ENCODE results near the gene TRIM24.
"Not testable (repeated sequence)": the region's sequence is repeated elsewhere in the genome, so short reads cannot be mapped to it uniquely, and the experiment has no call there.

Gene TRIM24

GRCh38 chr7:138460176-138460648, at the start of gene TRIM24:
Gene TRIM24, plus strand, starts transcription at chr7:138460259. Its CDS starts 290 bp downstream, at chr7:138460549.
- Histone ChIP-seq H3K79me2 (ENCODE audit: low read length) (peaks cover 43% of the 10 kb centered on the region), H3F3A (ENCODE audit: insufficient read depth, low read length) (peaks cover 19% of the 10 kb centered on the region), H3K36me3 (replicated peaks; ENCODE audit: insufficient read depth, low read length) (no peaks in the 10 kb centered on the region; the same call in 1 of the 2 replicates), H3K4me3 (ENCODE audit: low read length) (peak within 1 kb of the TSS; percentile 97), H3K27ac (ENCODE audit: low read length) (peak within 1 kb of the TSS; percentile 88), H3K4me2 (ENCODE audit: low read depth, low read length) (peak within 1 kb of the TSS; percentile 86), H3K4me1 (ENCODE audit: low read length) (no peaks in the 10 kb centered on the region), H3K9me2 (replicated peaks; ENCODE audit: insufficient read depth, low read length) (no peaks in the 10 kb centered on the region), H2AFZ (ENCODE audit: low read length) (peak within 1 kb of the TSS; percentile 55), H4K20me1 (ENCODE audit: insufficient read depth, low read length) (0 out of 2 replicates have a peak, but pooled peaks cover 4% of the 10 kb centered on the region), H3K27me3 (replicated peaks; ENCODE audit: insufficient read depth, low read length) (no peaks in the 10 kb centered on the region), H3K9ac (ENCODE audit: low read length) (peak within 1 kb of the TSS; percentile 72), H3K9me3 (replicated peaks; ENCODE audit: insufficient read depth, low read length) (no peaks in the 10 kb centered on the region)
- DNase-seq: no peak
- no peak for TF ChIP-seq EZH2 (optimal IDR thresholded peaks at IDR 0.05; ENCODE audit: low read depth, low read length)
- no peak for TF ChIP-seq CTCF (IDR thresholded peaks at IDR 0.05; ENCODE audit: low read length)
- TF ChIP-seq EZH2phosphoT487 (IDR thresholded peaks at IDR 0.05; ENCODE audit: low read length): no peak

- H3K9ac ChIP-seq (ENCODE audit: low read length): not testable (repeated sequence)
Measured at GRCh38 chr7:138412077-138412476, 48.0 kb upstream of the TRIM24 start.

GRCh38 chr7:138412921-138413320, 47.1 kb upstream of the TRIM24 start:
- H3K4me1 ChIP-seq (ENCODE audit: low read length); H3K36me3 ChIP-seq (replicated peaks; ENCODE audit: insufficient read depth, low read length); H3K4me3 ChIP-seq (ENCODE audit: low read length); H3K27ac ChIP-seq (ENCODE audit: low read length); H4K20me1 ChIP-seq (ENCODE audit: insufficient read depth, low read length); H3K79me2 ChIP-seq (ENCODE audit: low read length); DNase-seq; H3K9ac ChIP-seq (ENCODE audit: low read length); H3K27me3 ChIP-seq (replicated peaks; ENCODE audit: insufficient read depth, low read length); H3F3A ChIP-seq (ENCODE audit: insufficient read depth, low read length); H3K4me2 ChIP-seq (ENCODE audit: low read depth, low read length); H2AFZ ChIP-seq (ENCODE audit: low read length); H3K9me3 ChIP-seq (replicated peaks; ENCODE audit: insufficient read depth, low read length); H3K9me2 ChIP-seq (replicated peaks; ENCODE audit: insufficient read depth, low read length): not testable (repeated sequence)

More at GRCh38 chr7:138412077-138412476, 48.0 kb upstream of the TRIM24 start:
- H3K4me3 ChIP-seq (ENCODE audit: low read length); H3F3A ChIP-seq (ENCODE audit: insufficient read depth, low read length); H3K4me2 ChIP-seq (ENCODE audit: low read depth, low read length); H3K79me2 ChIP-seq (ENCODE audit: low read length); H3K27ac ChIP-seq (ENCODE audit: low read length); H4K20me1 ChIP-seq (ENCODE audit: insufficient read depth, low read length); H2AFZ ChIP-seq (ENCODE audit: low read length); H3K4me1 ChIP-seq (ENCODE audit: low read length); H3K9me2 ChIP-seq (replicated peaks; ENCODE audit: insufficient read depth, low read length); DNase-seq; H3K36me3 ChIP-seq (replicated peaks; ENCODE audit: insufficient read depth, low read length); H3K27me3 ChIP-seq (replicated peaks; ENCODE audit: insufficient read depth, low read length); H3K9me3 ChIP-seq (replicated peaks; ENCODE audit: insufficient read depth, low read length): not testable (repeated sequence)

- no peaks in the 10 kb centered on the region for H3K27me3 ChIP-seq (replicated peaks; ENCODE audit: insufficient read depth, low read length)
- no peaks in the 10 kb centered on the region for H3K36me3 ChIP-seq (replicated peaks; ENCODE audit: insufficient read depth, low read length)
- H3K4me1 ChIP-seq (ENCODE audit: low read length): no peaks in the 10 kb centered on the region
- no peak overlapping the region for H2AFZ ChIP-seq (ENCODE audit: low read length)
- no peaks in the 10 kb centered on the region for H4K20me1 ChIP-seq (ENCODE audit: insufficient read depth, low read length)
- no peak for DNase-seq
- no peak overlapping the region for H3K27ac ChIP-seq (ENCODE audit: low read length)
- H3K79me2 ChIP-seq (ENCODE audit: low read length): no peaks in the 10 kb centered on the region
- no peak overlapping the region for H3K4me2 ChIP-seq (ENCODE audit: low read depth, low read length)
- H3F3A ChIP-seq (ENCODE audit: insufficient read depth, low read length): no peaks in the 10 kb centered on the region
- H3K9me2 ChIP-seq (replicated peaks; ENCODE audit: insufficient read depth, low read length): no peaks in the 10 kb centered on the region
- no peaks in the 10 kb centered on the region for H3K9me3 ChIP-seq (replicated peaks; ENCODE audit: insufficient read depth, low read length)
- H3K4me3 ChIP-seq (ENCODE audit: low read length): no peak overlapping the region
- no peak overlapping the region for H3K9ac ChIP-seq (ENCODE audit: low read length)
- TF ChIP-seq EZH2phosphoT487 (IDR thresholded peaks at IDR 0.05; ENCODE audit: low read length) (no peak), EZH2 (optimal IDR thresholded peaks at IDR 0.05; ENCODE audit: low read depth, low read length) (no peak), CTCF (IDR thresholded peaks at IDR 0.05; ENCODE audit: low read length) (no peak)
Measured at GRCh38 chr7:138417078-138417700, 42.9 kb upstream of the TRIM24 start.

Measured in MM.1S (cell line).